ENCODE measurements around the gene C8A.

GRCh38 chr1:56872597-56872996 is 18.0 kb downstream of the C8A start:
- TF ChIP-seq EGR1 (IDR thresholded peaks at IDR 0.05) (no peak), CEBPB (IDR thresholded peaks at IDR 0.05) (no peak), NFIC (IDR thresholded peaks at IDR 0.05) (no peak), YY1 (IDR thresholded peaks at IDR 0.05; ENCODE audit: low read depth) (no peak), ZBTB7A (IDR thresholded peaks at IDR 0.05; ENCODE audit: low read depth) (no peak), RAD21 (IDR thresholded peaks at IDR 0.05; ENCODE audit: low read depth) (no peak), EP300 (IDR thresholded peaks at IDR 0.05; ENCODE audit: borderline replicate concordance) (no peak), CREB1 (IDR thresholded peaks at IDR 0.05; ENCODE audit: low read depth) (no peak), TAF1 (IDR thresholded peaks at IDR 0.05; ENCODE audit: low read depth) (no peak)
- TF ChIP-seq, protein P1, sequence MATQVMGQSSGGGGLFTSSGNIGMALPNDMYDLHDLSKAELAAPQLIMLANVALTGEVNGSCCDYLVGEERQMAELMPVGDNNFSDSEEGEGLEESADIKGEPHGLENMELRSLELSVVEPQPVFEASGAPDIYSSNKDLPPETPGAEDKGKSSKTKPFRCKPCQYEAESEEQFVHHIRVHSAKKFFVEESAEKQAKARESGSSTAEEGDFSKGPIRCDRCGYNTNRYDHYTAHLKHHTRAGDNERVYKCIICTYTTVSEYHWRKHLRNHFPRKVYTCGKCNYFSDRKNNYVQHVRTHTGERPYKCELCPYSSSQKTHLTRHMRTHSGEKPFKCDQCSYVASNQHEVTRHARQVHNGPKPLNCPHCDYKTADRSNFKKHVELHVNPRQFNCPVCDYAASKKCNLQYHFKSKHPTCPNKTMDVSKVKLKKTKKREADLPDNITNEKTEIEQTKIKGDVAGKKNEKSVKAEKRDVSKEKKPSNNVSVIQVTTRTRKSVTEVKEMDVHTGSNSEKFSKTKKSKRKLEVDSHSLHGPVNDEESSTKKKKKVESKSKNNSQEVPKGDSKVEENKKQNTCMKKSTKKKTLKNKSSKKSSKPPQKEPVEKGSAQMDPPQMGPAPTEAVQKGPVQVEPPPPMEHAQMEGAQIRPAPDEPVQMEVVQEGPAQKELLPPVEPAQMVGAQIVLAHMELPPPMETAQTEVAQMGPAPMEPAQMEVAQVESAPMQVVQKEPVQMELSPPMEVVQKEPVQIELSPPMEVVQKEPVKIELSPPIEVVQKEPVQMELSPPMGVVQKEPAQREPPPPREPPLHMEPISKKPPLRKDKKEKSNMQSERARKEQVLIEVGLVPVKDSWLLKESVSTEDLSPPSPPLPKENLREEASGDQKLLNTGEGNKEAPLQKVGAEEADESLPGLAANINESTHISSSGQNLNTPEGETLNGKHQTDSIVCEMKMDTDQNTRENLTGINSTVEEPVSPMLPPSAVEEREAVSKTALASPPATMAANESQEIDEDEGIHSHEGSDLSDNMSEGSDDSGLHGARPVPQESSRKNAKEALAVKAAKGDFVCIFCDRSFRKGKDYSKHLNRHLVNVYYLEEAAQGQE (IDR thresholded peaks at IDR 0.05; ENCODE audit: low read depth) = no peak

Measured in Ishikawa (cell line).